Thyroid gland (tissue), 4 donors: ENCODE measurements around the gene BHLHA15. TPM values are rescaled to one million over a fixed set of nuclear protein-coding genes. Genes with fewer than 3 reads are reported as not detected.

Source experiments
- DNase-seq, 2 donors: peaks; one replicate each; pipeline ENCODE4 v3.0.0-alpha.2; 2019
- H3K27ac ChIP-seq, 3 donors: fragments of 200-600 bp; sonication (generic); 1 replicate in 2 of 3; 2 replicates in 1 of 3; pipeline ENCODE4 v1.5.1; 2016 to 2019; ENCODE audit warnings: mild to moderate bottlenecking in 1 of 3, moderate library complexity in 1 of 3
- H3K27me3 ChIP-seq: fragments of 200-600 bp; sonication (generic); one replicate; pipeline ENCODE4 v1.5.1; 2019
- H3K36me3 ChIP-seq, 2 donors: fragments of 200-600 bp; sonication (generic); one replicate each; pipeline ENCODE4 v1.5.1; 2016 to 2019
- H3K4me1 ChIP-seq, 2 donors: fragments of 200-600 bp; sonication (generic); one replicate each; pipeline ENCODE4 v1.5.1; 2017 to 2019
- H3K4me3 ChIP-seq, 3 donors: fragments of 200-600 bp; sonication (generic); replicated peaks in 1 of 3; 1 replicate in 2 of 3; 2 replicates in 1 of 3; pipeline ENCODE4 v1.5.1; 2016; ENCODE audit warnings: mild to moderate bottlenecking in 1 of 3
- H3K9me3 ChIP-seq: fragments of 200-600 bp; sonication (generic); one replicate; pipeline ENCODE4 v1.5.1; 2017
- CTCF ChIP-seq, 6 experiments: fragments of 200-600 bp in 3 of 6; fragments of 450-650 bp in 3 of 6; sonication (generic) in 3 of 6; IDR thresholded peaks; one replicate each; pipeline ENCODE4 v1.5.1; 2016 to 2019; ENCODE audit warnings: antibody characterized with exemption in 6 of 6, mild to moderate bottlenecking in 2 of 6, inconsistent platforms in 1 of 6, moderate library complexity in 1 of 6
- POLR2A ChIP-seq, 2 donors: fragments of 450-650 bp; IDR thresholded peaks; one replicate each; pipeline ENCODE4 v1.6.1; 2017; ENCODE audit warnings: antibody characterized with exemption in 2 of 2, mild to moderate bottlenecking in 2 of 2, moderate library complexity in 1 of 2
- WGBS, 2 donors: methylation state at CpG; one replicate each; pipeline ENCODE4 v1.1.5; 2017; 5-methylcytosine and 5-hydroxymethylcytosine counted together
- intact Hi-C: fragments of 100-400 bp; cut with DNase I; formaldehyde crosslinking; loops from one replicate; pipeline ENCODE4 v1.15.1; 2023
- total RNA-seq, 4 donors: library from RNA; depleted of rRNA; stranded (reverse); fragments of >200 nt; gene quantifications; one replicate each; pipeline ENCODE4 v1.2.3, GENCODE V29; 2016

BHLHA15 gene
- total RNA-seq, 4 donors from 2014 or later, result 1.2 to 8.7 (median 1.9) TPM; not detected in 1

- Histone ChIP-seq H3K4me3 (no peak overlapping the region), H3K9me3 (no peaks in the 10 kb centered on the region), H3K27ac (no peak overlapping the region), H3K36me3 (peaks cover 13 to 30% of the 10 kb centered on the region in 2 donors), H3K4me1 (no peaks in the 10 kb centered on the region), H3K27me3 (no peaks in the 10 kb centered on the region)
- 95 to 96% methylated on average over 18 of the region's 18 CpGs for WGBS, 2 donors
- TF ChIP-seq POLR2A (IDR thresholded peaks at IDR 0.05) (no peak), CTCF (IDR thresholded peaks at IDR 0.05) (no peak)
- intact Hi-C loops, result no loop called here
- no peak for DNase-seq
These were observed 7.2 kb upstream of the BHLHA15 start for GRCh38 chr7:98203964-98204605.

- Histone ChIP-seq H3K4me3 (no peak overlapping the region), H3K4me1 (no peaks in the 10 kb centered on the region), H3K36me3 (peaks cover 13 to 30% of the 10 kb centered on the region in 2 donors), H3K27ac (no peak overlapping the region), H3K27me3 (no peaks in the 10 kb centered on the region), H3K9me3 (no peaks in the 10 kb centered on the region)
- TF ChIP-seq CTCF (IDR thresholded peaks at IDR 0.05) (no peak), POLR2A (IDR thresholded peaks at IDR 0.05) (no peak)
- DNase-seq, result no peak
- intact Hi-C loops, result no loop called here
- 80 to 84% methylated on average over 11 of the region's 11 CpGs for WGBS, 2 donors
These were observed 6.6 kb upstream of the BHLHA15 start for GRCh38 chr7:98204670-98205069.

- no peak for TF ChIP-seq CTCF (IDR thresholded peaks at IDR 0.05)
- TF ChIP-seq POLR2A (IDR thresholded peaks at IDR 0.05), result no peak
- intact Hi-C loops, result no loop called here
- WGBS, 2 donors, result 95% methylated on average over 35 to 47 of the region's 47 CpGs
- no peak overlapping the region for H3K27ac ChIP-seq
- no peaks in the 10 kb centered on the region for H3K9me3 ChIP-seq
- no peak for DNase-seq
- H3K4me1 ChIP-seq, result no peaks in the 10 kb centered on the region
- peaks cover 13 to 30% of the 10 kb centered on the region in 2 donors for H3K36me3 ChIP-seq
- H3K27me3 ChIP-seq, result no peaks in the 10 kb centered on the region
- no peak overlapping the region for H3K4me3 ChIP-seq
These were observed 5.9 kb upstream of the BHLHA15 start for GRCh38 chr7:98205162-98205845.

- Histone ChIP-seq H3K36me3 (peaks cover 13 to 30% of the 10 kb centered on the region in 2 donors), H3K27me3 (no peaks in the 10 kb centered on the region), H3K4me1 (peaks cover 3% of the 10 kb centered on the region in 2 donors), H3K4me3 (no peak overlapping the region), H3K9me3 (no peaks in the 10 kb centered on the region), H3K27ac (no peak overlapping the region)
- TF ChIP-seq CTCF (IDR thresholded peaks at IDR 0.05) (no peak), POLR2A (IDR thresholded peaks at IDR 0.05) (no peak)
- no peak for DNase-seq
- 96 to 97% methylated on average over 30 to 47 of the region's 47 CpGs for WGBS, 2 donors
- intact Hi-C loops, result no loop called here
These were observed 4.5 kb upstream of the BHLHA15 start for GRCh38 chr7:98206451-98207330.
